HG03095 (cell line): ENCODE results near the gene PCDHA10.
"Not testable (repeated sequence)": the region's sequence is repeated elsewhere in the genome, so short reads cannot be mapped to it uniquely, and the experiment has no call there.

Experiments used
- ATAC-seq: cut with Tn5 transposase; IDR thresholded peaks from one replicate; pipeline ENCODE4 v1.9.1; 2021; ENCODE audit warnings: moderate library complexity; ENCODE audit not compliant: unreplicated experiment

The PCDHA10 gene

GRCh38 chr5:140840978-140841962 is 14.4 kb upstream of the PCDHA10 start, which contains the start of gene PCDHA8:
TSS of gene PCDHA8 (plus strand) at chr5:140841187. CDS start at chr5:140841322, 135 bp downstream.
- ATAC-seq = no peak

DNA sequence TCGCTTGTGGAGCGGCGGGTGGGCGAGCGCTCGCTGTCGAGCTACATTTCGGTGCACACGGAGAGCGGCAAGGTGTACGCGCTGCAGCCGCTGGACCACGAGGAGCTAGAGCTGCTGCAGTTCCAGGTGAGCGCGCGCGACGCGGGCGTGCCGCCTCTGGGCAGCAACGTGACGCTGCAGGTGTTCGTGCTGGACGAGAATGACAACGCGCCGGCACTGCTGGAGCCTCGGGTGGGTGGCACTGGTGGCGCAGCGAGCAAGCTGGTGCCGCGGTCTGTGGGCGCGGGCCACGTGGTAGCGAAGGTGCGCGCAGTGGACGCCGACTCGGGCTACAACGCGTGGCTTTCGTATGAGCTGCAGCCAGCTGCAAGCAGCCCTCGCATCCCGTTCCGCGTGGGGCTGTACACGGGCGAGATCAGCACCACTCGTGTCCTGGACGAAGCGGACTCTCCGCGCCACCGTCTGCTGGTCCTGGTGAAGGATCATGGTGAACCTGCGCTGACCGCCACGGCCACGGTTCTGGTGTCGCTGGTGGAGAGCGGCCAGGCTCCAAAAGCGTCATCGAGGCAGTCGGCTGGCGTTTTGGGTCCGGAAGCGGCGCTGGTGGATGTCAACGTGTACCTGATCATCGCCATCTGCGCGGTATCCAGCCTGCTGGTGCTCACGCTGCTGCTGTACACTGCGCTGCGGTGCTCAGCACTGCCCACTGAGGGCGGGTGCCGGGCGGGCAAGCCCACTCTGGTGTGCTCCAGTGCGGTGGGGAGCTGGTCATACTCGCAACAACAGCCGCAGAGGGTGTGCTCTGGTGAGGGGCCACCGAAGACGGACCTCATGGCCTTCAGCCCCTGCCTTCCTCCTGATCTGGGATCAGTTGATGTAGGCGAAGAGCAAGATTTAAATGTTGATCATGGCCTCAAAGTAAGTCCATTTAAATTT is 12.6 kb upstream of the PCDHA10 start:
- ATAC-seq = no peak

DNA sequence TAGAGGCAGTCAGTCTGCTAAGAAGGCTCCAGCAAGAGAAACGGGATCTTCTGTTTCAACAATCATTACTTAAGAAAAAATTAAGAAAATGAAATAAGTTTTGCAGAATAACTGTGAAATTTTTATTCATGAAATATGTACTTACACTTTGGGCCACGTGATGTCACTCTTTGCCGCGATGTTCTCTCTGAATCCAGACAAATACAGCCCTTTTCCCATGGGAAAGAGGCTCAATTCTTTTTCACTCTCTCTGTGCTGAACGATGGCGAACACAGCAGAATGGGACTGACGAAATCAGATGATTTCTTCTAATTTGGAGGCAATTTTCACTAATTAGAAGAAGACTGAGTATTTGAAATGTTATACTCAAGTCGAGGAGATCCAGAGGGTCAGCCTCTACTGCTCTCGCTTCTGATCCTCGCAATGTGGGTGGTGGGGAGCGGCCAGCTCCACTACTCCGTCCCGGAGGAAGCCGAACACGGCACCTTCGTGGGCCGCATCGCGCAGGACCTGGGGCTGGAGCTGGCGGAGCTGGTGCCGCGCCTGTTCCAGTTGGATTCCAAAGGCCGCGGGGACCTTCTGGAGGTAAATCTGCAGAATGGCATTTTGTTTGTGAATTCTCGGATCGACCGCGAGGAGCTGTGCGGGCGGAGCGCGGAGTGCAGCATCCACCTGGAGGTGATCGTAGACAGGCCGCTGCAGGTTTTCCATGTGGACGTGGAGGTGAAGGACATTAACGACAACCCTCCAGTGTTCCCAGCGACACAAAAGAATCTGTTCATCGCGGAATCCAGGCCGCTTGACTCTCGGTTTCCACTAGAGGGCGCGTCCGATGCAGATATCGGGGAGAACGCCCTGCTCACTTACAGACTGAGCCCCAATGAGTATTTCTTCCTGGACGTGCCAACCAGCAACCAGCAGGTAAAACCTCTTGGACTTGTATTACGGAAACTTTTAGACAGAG is 7.3 kb upstream of the PCDHA10 start, which contains the start of gene PCDHA9:
Gene PCDHA9, plus strand, starts transcription at position 244 of the 964 bp plus-strand sequence. Its CDS starts 114 bp downstream, at position 358.
- ATAC-seq = not testable (repeated sequence)

GRCh38 chr5:140849831-140850634 is 5.7 kb upstream of the PCDHA10 start:
- not testable (repeated sequence) for ATAC-seq

DNA sequence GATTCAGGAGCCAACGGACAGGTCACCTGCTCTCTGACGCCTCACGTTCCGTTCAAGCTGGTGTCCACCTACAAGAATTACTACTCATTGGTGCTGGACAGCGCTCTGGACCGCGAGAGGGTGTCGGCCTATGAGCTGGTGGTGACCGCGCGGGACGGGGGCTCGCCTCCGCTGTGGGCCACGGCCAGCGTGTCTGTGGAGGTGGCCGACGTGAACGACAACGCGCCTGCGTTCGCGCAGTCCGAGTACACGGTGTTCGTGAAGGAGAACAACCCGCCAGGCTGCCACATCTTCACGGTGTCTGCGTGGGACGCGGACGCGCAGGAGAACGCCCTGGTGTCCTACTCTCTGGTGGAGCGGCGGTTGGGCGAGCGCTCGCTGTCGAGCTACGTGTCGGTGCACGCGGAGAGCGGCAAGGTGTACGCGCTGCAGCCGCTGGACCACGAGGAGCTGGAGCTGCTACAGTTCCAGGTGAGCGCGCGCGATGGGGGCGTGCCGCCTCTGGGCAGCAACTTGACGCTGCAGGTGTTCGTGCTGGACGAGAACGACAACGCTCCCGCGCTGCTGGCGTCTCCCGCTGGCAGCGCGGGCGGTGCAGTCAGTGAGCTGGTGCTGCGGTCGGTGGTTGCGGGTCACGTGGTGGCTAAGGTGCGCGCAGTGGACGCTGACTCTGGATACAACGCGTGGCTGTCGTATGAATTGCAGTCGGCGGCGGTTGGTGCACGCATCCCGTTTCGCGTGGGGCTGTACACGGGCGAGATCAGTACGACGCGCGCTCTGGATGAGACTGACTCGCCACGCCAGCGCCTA is 1.7 kb downstream of the PCDHA10 start:
- ATAC-seq = no peak

DNA sequence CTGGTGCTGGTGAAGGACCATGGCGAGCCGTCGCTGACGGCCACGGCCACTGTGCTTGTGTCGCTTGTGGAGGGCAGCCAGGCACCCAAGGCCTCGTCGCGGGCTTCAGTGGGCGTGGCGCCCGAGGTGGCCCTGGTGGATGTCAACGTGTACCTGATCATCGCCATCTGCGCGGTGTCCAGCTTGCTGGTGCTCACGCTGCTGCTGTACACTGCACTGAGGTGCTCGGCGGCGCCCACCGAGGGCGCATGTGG is 2.2 kb downstream of the PCDHA10 start:
- ATAC-seq = no peak

- ATAC-seq = no peak
Measured at GRCh38 chr5:140862441-140863295, 7.0 kb downstream of the PCDHA10 start.

- no peak for ATAC-seq
Measured at GRCh38 chr5:140868721-140869554, 13.2 kb downstream of the PCDHA10 start, which contains the start of gene PCDHA11. TSS of gene PCDHA11 (plus strand) at chr5:140868957. CDS start at chr5:140869104, 147 bp downstream.

DNA sequence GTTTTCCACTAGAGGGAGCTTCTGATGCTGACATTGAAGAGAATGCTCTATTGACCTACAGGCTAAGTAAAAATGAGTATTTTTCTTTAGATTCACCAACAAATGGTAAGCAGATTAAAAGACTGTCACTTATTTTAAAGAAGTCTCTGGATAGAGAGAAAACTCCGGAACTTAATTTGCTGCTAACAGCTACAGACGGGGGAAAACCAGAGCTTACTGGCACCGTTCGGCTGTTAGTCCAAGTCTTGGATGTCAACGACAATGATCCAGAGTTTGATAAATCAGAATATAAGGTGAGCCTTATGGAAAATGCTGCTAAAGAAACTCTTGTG is 13.8 kb downstream of the PCDHA10 start:
- ATAC-seq = no peak

GRCh38 chr5:140870221-140871201 is 14.8 kb downstream of the PCDHA10 start:
- ATAC-seq = no peak

GRCh38 chr5:140875085-140876065 is 19.7 kb downstream of the PCDHA10 start, which contains the start of gene PCDHA12:
TSS of gene PCDHA12 (plus strand) at chr5:140875308. CDS start at chr5:140875473, 165 bp downstream.
- ATAC-seq = no peak

- not testable (repeated sequence) for ATAC-seq
Measured at GRCh38 chr5:140876541-140877261, 21.0 kb downstream of the PCDHA10 start.

DNA sequence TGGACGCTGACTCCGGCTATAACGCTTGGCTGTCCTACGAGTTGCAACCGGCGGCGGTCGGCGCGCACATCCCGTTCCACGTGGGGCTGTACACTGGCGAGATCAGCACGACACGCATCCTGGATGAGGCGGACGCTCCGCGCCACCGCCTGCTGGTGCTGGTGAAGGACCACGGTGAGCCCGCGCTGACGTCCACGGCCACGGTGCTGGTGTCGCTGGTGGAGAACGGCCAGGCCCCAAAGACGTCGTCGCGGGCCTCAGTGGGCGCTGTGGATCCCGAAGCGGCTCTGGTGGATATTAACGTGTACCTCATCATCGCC is 21.5 kb downstream of the PCDHA10 start:
- ATAC-seq = no peak
